Neutrophil (primary cell): Measurements from ENCODE around the gene FGD4.

Experiments
- H3K27ac ChIP-seq: fragments of 200-600 bp; sonication (generic); 2 replicates; pipeline ENCODE4 v1.5.1; 2016; ENCODE audit warnings: mild to moderate bottlenecking, moderate library complexity
- H3K27me3 ChIP-seq: fragments of 200-600 bp; sonication (generic); 2 replicates; pipeline ENCODE4 v1.6.0; 2016; ENCODE audit warnings: mild to moderate bottlenecking
- H3K36me3 ChIP-seq: fragments of 200-600 bp; sonication (generic); 2 replicates; pipeline ENCODE4 v1.5.1; 2017
- H3K4me1 ChIP-seq, 2 experiments: fragments of 200-600 bp in 1 of 2; sonication (generic) in 1 of 2; 1 replicate in 1 of 2; 2 replicates in 1 of 2; pipeline versions ENCODE4 v1.5.1 to v1.6.1; 2013 to 2016; ENCODE audit warnings: low read depth in 1 of 2, low read length in 1 of 2, mild to moderate bottlenecking in 1 of 2, moderate library complexity in 1 of 2; ENCODE audit not compliant: control insufficient read depth in 1 of 2, insufficient read depth in 1 of 2
- H3K4me3 ChIP-seq, 2 experiments: fragments of 200-600 bp in 1 of 2; sonication (generic) in 1 of 2; 1 replicate in 1 of 2; 2 replicates in 1 of 2; pipeline ENCODE4 v1.5.1; 2013 to 2016; ENCODE audit warnings: low read depth in 1 of 2, low read length in 1 of 2, mild to moderate bottlenecking in 1 of 2, moderate library complexity in 1 of 2
- H3K9me3 ChIP-seq: fragments of 200-600 bp; sonication (generic); 2 replicates; pipeline ENCODE4 v1.5.1; 2016
- TF ChIP-seq, protein P1 (sequence below): fragments of 200-600 bp; sonication (generic); IDR thresholded peaks from 2 replicates; pipeline ENCODE4 v1.5.1; 2016; ENCODE audit warnings: antibody characterized with exemption

FGD4 gene

DNA sequence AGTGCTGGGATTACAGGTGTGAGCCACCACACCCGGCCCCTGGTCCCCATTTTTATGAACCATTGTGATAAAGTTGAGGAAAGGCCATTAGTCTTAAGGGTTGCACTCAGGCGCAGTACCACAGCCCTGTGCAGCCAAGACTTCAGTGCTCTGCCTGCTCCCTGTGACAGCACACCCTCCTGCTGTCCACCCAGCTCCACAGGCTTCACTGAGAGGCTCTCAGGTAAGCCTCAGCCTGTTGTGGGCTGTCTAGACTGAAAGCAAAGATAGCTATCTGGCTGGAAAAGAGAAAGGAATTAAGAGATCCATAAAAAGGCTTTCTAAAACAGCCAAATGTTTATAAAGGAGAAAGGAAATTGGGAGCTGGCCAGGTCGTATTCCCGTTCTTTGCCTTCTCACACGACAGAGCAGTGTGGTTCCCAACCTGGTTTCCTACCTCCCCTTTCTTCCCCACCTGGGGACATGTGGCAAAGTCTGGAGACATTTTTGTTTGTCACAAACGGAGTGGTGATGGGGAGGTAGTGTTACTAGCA, 260.6 kb downstream of the FGD4 start:
- no peaks in the 10 kb centered on the region for H3K9me3 ChIP-seq
- no peaks in the 10 kb centered on the region for H3K36me3 ChIP-seq
- H3K27me3 ChIP-seq = no peaks in the 10 kb centered on the region
- H3K27ac ChIP-seq = no peak overlapping the region
- no peak overlapping the region for H3K4me3 ChIP-seq
- no peaks in the 10 kb centered on the region for H3K4me1 ChIP-seq
- TF ChIP-seq, protein P1, sequence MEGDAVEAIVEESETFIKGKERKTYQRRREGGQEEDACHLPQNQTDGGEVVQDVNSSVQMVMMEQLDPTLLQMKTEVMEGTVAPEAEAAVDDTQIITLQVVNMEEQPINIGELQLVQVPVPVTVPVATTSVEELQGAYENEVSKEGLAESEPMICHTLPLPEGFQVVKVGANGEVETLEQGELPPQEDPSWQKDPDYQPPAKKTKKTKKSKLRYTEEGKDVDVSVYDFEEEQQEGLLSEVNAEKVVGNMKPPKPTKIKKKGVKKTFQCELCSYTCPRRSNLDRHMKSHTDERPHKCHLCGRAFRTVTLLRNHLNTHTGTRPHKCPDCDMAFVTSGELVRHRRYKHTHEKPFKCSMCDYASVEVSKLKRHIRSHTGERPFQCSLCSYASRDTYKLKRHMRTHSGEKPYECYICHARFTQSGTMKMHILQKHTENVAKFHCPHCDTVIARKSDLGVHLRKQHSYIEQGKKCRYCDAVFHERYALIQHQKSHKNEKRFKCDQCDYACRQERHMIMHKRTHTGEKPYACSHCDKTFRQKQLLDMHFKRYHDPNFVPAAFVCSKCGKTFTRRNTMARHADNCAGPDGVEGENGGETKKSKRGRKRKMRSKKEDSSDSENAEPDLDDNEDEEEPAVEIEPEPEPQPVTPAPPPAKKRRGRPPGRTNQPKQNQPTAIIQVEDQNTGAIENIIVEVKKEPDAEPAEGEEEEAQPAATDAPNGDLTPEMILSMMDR = no peak

DNA sequence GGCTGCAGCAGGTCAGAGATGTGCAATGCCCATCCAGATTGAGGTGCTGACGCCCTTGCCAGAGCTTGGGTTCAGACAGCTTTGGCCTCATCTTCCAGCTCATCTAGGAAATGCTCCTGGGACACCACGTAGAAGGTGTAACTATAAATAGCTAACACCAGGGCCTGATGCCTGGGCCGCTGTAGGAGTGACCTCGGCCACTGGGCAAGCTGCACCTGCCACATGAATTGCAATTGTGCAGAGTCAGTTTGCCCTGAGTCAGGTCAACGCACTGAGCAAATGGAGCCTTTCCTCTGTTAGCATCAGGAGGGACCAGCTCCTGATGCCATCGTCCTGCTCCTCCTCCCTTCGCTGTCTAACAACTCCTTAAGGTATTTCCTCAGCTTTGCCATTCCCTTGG, 262.3 kb downstream of the FGD4 start:
- Histone ChIP-seq H3K27me3 (no peaks in the 10 kb centered on the region), H3K4me3 (no peak overlapping the region), H3K9me3 (no peaks in the 10 kb centered on the region), H3K27ac (no peak overlapping the region), H3K4me1 (no peaks in the 10 kb centered on the region), H3K36me3 (no peaks in the 10 kb centered on the region)
- TF ChIP-seq, protein P1 = no peak

DNA sequence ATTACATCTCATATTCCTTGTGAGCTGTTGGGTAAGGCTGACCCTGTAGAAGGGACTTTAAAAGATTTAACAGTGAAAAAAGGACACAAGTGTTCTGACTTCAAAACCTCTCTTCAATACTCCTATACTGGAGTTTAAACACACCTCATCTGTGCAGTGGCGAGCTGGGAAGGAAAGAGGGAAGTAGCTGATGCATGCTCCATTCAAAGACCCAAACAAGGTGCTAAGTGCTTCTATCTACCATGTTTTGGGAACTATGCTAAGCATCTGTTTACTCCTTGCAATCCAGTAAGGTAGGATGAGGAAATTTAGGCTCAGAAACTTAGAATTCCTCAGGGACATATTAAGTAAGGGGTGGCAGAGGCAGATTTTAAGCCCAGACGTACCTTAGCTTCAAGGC, 263.3 kb downstream of the FGD4 start:
- Histone ChIP-seq H3K4me1 (no peaks in the 10 kb centered on the region), H3K27me3 (no peaks in the 10 kb centered on the region), H3K9me3 (no peaks in the 10 kb centered on the region), H3K27ac (no peak overlapping the region), H3K4me3 (no peak overlapping the region), H3K36me3 (no peaks in the 10 kb centered on the region)
- TF ChIP-seq, protein P1 = no peak

DNA sequence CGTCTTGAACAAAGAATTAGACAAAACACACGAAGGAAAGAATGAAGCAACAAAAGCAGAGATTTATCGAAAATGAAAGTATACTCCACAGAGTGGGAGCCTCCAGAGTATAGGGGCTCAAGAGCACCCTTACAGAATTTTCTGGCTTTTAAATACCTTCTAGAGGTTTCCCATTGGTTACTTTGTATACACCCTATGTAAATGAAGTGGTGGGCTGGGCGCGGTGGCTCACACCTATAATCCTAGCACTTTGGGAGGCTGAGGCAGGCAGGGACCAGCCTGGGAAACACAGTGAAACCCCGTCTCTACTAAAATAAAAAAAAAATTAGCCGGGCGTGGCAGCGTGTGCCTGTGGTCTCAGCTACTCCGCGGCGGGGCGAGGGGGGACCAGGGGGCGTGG, 266.7 kb downstream of the FGD4 start:
- Histone ChIP-seq H3K4me1 (no peaks in the 10 kb centered on the region), H3K36me3 (no peaks in the 10 kb centered on the region), H3K27ac (no peak overlapping the region), H3K4me3 (no peak overlapping the region), H3K9me3 (no peaks in the 10 kb centered on the region), H3K27me3 (no peaks in the 10 kb centered on the region)
- TF ChIP-seq, protein P1 = no peak

DNA sequence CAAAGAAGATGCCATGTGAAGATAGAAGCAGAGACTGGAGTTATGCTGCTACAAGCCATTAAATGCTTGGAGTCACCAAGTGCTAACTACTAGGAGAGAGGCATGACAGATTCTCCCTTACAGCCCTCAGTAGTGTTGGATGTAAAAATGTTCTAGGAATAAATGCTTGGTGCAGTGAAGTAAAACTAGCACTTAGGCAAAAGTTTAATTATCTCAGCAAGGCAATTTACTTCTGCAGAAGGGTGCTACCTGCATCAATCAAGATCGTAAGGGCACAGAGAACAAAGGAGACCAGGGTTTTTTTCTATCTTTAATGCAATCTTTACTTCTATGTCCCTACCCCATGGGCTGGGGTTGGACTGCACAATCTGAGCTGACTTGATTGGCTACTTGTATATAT, 270.2 kb downstream of the FGD4 start:
- Histone ChIP-seq H3K27ac (no peak overlapping the region), H3K36me3 (no peaks in the 10 kb centered on the region), H3K4me3 (no peak overlapping the region), H3K4me1 (no peaks in the 10 kb centered on the region), H3K27me3 (no peaks in the 10 kb centered on the region), H3K9me3 (no peaks in the 10 kb centered on the region)
- TF ChIP-seq, protein P1 = no peak
